Lung (tissue), 12 donors: Measurements from ENCODE around the gene GRHPR. TPM values are rescaled to one million over a fixed set of nuclear protein-coding genes. Genes with fewer than 3 reads are reported as not detected.

Experiments
- ATAC-seq: fragments of 200-7000 bp; cut with Tn5 transposase; one replicate; pipeline ENCODE4 v1.9.1; 2020; ENCODE audit warnings: moderate number of reproducible peaks; ENCODE audit not compliant: insufficient read depth, low FRiP score
- DNase-seq, 3 donors: peaks; one replicate each; pipeline ENCODE4 v3.0.0-alpha.2; 2013 to 2017
- H3K27ac ChIP-seq, 2 donors: one replicate each; pipeline ENCODE4 v1.5.1; 2013; ENCODE audit warnings: mild to moderate bottlenecking in 2 of 2, moderate library complexity in 2 of 2, control low read depth in 1 of 2, inconsistent platforms in 1 of 2, low read depth in 1 of 2, low read length in 1 of 2
- H3K27me3 ChIP-seq, 3 donors: one replicate each; pipeline ENCODE4 v1.5.1; 2013; ENCODE audit warnings: low read length in 2 of 3; ENCODE audit not compliant: control insufficient read depth in 3 of 3, insufficient read depth in 3 of 3
- H3K36me3 ChIP-seq, 4 donors: one replicate each; pipeline ENCODE4 v1.5.1; 2013; ENCODE audit warnings: low read length in 4 of 4, mild to moderate bottlenecking in 1 of 4, moderate library complexity in 1 of 4; ENCODE audit not compliant: control insufficient read depth in 4 of 4, insufficient read depth in 4 of 4
- H3K4me1 ChIP-seq, 5 donors: one replicate each; pipeline ENCODE4 v1.5.1; 2013; ENCODE audit warnings: low read length in 5 of 5, mild to moderate bottlenecking in 2 of 5, moderate library complexity in 1 of 5; ENCODE audit not compliant: control insufficient read depth in 5 of 5, insufficient read depth in 5 of 5
- H3K4me3 ChIP-seq: one replicate; pipeline ENCODE4 v1.5.1; 2013; ENCODE audit warnings: mild to moderate bottlenecking, control low read depth, moderate library complexity
- H3K9ac ChIP-seq, 2 donors: one replicate each; pipeline ENCODE4 v1.5.1; 2013; ENCODE audit warnings: low read length in 2 of 2, control low read depth in 1 of 2; ENCODE audit not compliant: insufficient read depth in 1 of 2
- H3K9me3 ChIP-seq, 4 donors: one replicate each; pipeline ENCODE4 v1.5.1; 2013; ENCODE audit warnings: low read length in 3 of 4, mild to moderate bottlenecking in 1 of 4, moderate library complexity in 1 of 4; ENCODE audit not compliant: control insufficient read depth in 4 of 4, insufficient read depth in 3 of 4
- WGBS, 2 donors: extraction: QIAGEN DNeasy Blood & Tissue Kit; methylation state at CpG; one replicate each; pipeline ENCODE4 v1.1.7; 2013; 5-methylcytosine and 5-hydroxymethylcytosine counted together
- polyA plus RNA-seq, 2 donors: library from polyadenylated mRNA; stranded (reverse); fragments of 200-250 nt; gene quantifications; one replicate each; pipeline ENCODE4 v1.2.1, GENCODE V29; 2013
- total RNA-seq, 2 donors: library from RNA; depleted of rRNA in 1 of 2; stranded (reverse); fragments of >200 nt in 1 of 2; gene quantifications; one replicate each; pipeline ENCODE4 v1.2.1, GENCODE V29; 2014 to 2021
- TF ChIP-seq, protein P1 (sequence below): IDR thresholded peaks from 2 replicates; pipeline ENCODE4 v1.5.1; 2012; ENCODE audit warnings: mild to moderate bottlenecking; ENCODE audit errors: control extremely low read depth, extremely low read depth
- donor health status: control.
- donor health status: control.
- donor health status: Bipolar disorder and iron deficiency.
- donor health status: healthy.
- donor health status: DM: yes; HTN: yes; CAD: no.

GRHPR gene
- total and polyA plus RNA-seq, 4 donors = 55.5 to 98.9 (median 73.5) TPM

DNA sequence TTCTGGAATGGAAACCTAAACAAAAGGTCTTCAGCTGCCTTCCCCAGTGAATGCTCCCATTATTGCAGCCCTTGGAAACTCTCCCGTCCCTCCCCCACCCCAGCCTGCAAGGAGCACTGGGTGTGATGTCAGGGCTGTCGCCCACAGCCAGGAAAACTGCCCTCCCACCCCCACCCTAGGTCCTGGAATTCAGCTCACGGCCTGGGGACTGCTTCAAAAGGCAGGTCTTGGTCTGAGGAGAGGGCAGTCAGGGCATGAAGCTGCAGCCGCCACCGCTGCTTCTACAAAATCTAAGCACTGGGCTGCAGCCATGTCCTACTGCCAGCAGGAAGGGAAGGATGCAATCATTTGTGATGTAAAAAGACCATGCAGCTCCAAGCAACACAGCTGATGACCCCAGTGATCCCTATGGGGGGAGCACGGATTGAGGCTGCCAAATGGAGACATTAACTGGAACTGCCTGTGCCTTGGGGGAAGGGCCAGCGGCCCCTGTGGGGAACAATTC is 11.4 kb downstream of the GRHPR start:
- Histone ChIP-seq H3K36me3 (peaks cover 25 to 59% (median 39%) of the 10 kb centered on the region in 4 donors), H3K9ac (no peak overlapping the region), H3K27me3 (no peaks in the 10 kb centered on the region), H3K9me3 (no peaks in the 10 kb centered on the region), H3K4me3 (no peak overlapping the region), H3K27ac (no peak overlapping the region), H3K4me1 (peaks cover 0 to 8% (median 0%) of the 10 kb centered on the region in 5 donors)
- TF ChIP-seq, protein P1, sequence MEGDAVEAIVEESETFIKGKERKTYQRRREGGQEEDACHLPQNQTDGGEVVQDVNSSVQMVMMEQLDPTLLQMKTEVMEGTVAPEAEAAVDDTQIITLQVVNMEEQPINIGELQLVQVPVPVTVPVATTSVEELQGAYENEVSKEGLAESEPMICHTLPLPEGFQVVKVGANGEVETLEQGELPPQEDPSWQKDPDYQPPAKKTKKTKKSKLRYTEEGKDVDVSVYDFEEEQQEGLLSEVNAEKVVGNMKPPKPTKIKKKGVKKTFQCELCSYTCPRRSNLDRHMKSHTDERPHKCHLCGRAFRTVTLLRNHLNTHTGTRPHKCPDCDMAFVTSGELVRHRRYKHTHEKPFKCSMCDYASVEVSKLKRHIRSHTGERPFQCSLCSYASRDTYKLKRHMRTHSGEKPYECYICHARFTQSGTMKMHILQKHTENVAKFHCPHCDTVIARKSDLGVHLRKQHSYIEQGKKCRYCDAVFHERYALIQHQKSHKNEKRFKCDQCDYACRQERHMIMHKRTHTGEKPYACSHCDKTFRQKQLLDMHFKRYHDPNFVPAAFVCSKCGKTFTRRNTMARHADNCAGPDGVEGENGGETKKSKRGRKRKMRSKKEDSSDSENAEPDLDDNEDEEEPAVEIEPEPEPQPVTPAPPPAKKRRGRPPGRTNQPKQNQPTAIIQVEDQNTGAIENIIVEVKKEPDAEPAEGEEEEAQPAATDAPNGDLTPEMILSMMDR = no peak
- DNase-seq (peak; percentile 58 to 75 (median 69)), ATAC-seq (no peak)
- WGBS, 2 donors = 78 to 83% methylated on average over 7 of the region's 7 CpGs

DNA sequence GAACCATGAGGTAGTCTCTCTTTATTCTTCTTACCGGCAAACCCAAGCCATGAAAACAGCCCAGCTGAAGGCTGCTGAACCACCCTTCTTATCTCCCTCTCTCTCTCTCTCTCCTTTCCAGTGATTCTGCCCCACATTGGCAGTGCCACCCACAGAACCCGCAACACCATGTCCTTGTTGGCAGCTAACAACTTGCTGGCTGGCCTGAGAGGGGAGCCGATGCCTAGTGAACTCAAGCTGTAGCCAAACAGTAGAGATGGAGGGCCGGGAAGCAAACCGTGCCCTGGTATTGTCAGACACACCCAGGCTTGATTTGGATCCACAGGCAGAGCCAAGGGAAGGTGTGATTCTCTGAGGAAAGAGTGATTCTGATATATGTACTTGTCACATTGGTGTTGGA is 14.0 kb downstream of the GRHPR start:
- TF ChIP-seq, protein P1 = no peak
- H3K27me3 ChIP-seq = no peaks in the 10 kb centered on the region
- ATAC-seq (no peak), DNase-seq (no peak)
- no peak overlapping the region for H3K4me3 ChIP-seq
- no peaks in the 10 kb centered on the region for H3K9me3 ChIP-seq
- no peak overlapping the region for H3K27ac ChIP-seq
- WGBS, 2 donors = 94 to 99% methylated on average over 5 of the region's 5 CpGs
- peaks cover 0 to 8% (median 1%) of the 10 kb centered on the region in 5 donors for H3K4me1 ChIP-seq
- peaks cover 35 to 57% (median 51%) of the 10 kb centered on the region in 4 donors for H3K36me3 ChIP-seq
- H3K9ac ChIP-seq = no peak overlapping the region

DNA sequence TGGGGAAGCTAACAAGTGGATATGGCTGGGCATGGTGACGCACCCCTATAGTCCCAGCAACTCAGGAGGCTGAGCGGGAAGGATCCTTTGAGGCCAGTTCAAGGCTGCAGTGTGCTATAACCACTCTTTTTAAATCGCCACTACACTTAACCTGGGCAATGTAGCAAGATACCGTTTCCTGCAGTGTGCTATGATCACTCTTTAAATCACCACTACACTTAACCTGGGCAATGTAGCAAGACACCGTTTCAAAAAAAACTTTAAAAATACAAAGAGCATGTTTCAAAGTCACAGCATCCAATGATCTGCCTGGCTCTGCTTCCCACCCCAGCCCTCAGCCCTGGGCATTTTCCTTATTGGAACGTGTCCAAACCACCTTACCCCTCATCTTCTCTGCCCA is 14.5 kb downstream of the GRHPR start:
- ATAC-seq (no peak), DNase-seq (no peak)
- Histone ChIP-seq H3K9ac (no peak overlapping the region), H3K9me3 (no peaks in the 10 kb centered on the region), H3K4me1 (peaks cover 0 to 8% (median 1%) of the 10 kb centered on the region in 5 donors), H3K36me3 (peaks cover 33 to 59% (median 50%) of the 10 kb centered on the region in 4 donors), H3K4me3 (no peak overlapping the region), H3K27me3 (no peaks in the 10 kb centered on the region), H3K27ac (no peak overlapping the region)
- 95 to 96% methylated on average over 6 of the region's 6 CpGs for WGBS, 2 donors
- TF ChIP-seq, protein P1 = no peak

DNA sequence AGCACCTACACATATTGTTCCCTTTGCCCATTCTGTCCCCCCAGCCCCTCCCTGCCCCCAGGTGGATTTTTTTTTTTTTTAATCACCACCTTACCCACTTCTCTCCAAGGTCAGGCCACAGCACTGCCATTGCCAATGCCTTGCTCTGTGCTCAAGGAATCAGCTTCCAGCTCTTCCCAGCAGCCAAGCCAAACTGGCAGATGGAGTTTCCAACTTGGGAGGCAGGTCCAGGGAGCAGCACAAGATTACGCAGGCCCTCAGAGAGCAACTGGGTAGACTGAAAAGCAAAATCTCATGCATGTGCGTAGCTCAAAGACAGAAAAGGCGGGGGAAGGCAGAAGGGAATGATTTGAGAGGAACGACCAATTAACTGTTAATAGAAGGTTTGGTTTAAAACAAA is 15.1 kb downstream of the GRHPR start:
- no peak for DNase-seq
- Histone ChIP-seq H3K27ac (no peak overlapping the region), H3K27me3 (no peaks in the 10 kb centered on the region), H3K9me3 (no peaks in the 10 kb centered on the region), H3K4me3 (no peak overlapping the region), H3K4me1 (peaks cover 0 to 8% (median 1%) of the 10 kb centered on the region in 5 donors), H3K9ac (no peak overlapping the region), H3K36me3 (peaks cover 32 to 61% (median 53%) of the 10 kb centered on the region in 4 donors)
- no peak for ATAC-seq
- WGBS, 2 donors = 94 to 98% methylated on average over 4 of the region's 4 CpGs
- TF ChIP-seq, protein P1 = no peak
